ENCODE results near the gene ATN1.

- TF ChIP-seq ZNF707 (tag by site-specific recombination; IDR thresholded peaks at IDR 0.05) (no peak), ZNF560 (tag by site-specific recombination; IDR thresholded peaks at IDR 0.05; ENCODE audit: borderline replicate concordance) (no peak), PRDM2 (tag by site-specific recombination; IDR thresholded peaks at IDR 0.05; ENCODE audit: borderline replicate concordance) (no peak), ZFP3 (tag by site-specific recombination; IDR thresholded peaks at IDR 0.05; ENCODE audit: low read depth) (no peak), YY1 (tag by site-specific recombination; IDR thresholded peaks at IDR 0.05) (no peak), ZNF624 (tag by site-specific recombination; IDR thresholded peaks at IDR 0.05) (no peak), ZNF433 (tag by site-specific recombination; IDR thresholded peaks at IDR 0.05; ENCODE audit: low read depth) (no peak), CTCF (tag by site-specific recombination; IDR thresholded peaks at IDR 0.05) (no peak), ZNF311 (tag by site-specific recombination; IDR thresholded peaks at IDR 0.05; ENCODE audit: borderline replicate concordance) (no peak), ZNF114 (tag by site-specific recombination; IDR thresholded peaks at IDR 0.05) (no peak), TCF7L2 (IDR thresholded peaks at IDR 0.05; ENCODE audit: borderline replicate concordance, low read depth, low read length) (no peak), ZBTB21 (tag by site-specific recombination; IDR thresholded peaks at IDR 0.05) (no peak), ZNF140 (tag by site-specific recombination; IDR thresholded peaks at IDR 0.05) (no peak), ZSCAN23 (tag by site-specific recombination; IDR thresholded peaks at IDR 0.05) (no peak)
These were observed 29.5 kb downstream of the ATN1 start for GRCh38 chr12:6957151-6957701.
